Stomach (tissue), 4 donors: ENCODE measurements around the gene RPS16.

Experiments
- POLR2A ChIP-seq, 4 donors: fragments of 450-650 bp; IDR thresholded peaks; one replicate each; pipeline ENCODE4 v1.6.1; 2016; ENCODE audit warnings: antibody characterized with exemption in 4 of 4, control low read depth in 2 of 4, mild to moderate bottlenecking in 1 of 4, moderate library complexity in 1 of 4
- TF ChIP-seq, protein P1 (sequence below), 7 experiments: fragments of 450-650 bp in 4 of 7; fragments of 200-600 bp in 3 of 7; sonication (generic) in 3 of 7; IDR thresholded peaks; one replicate each; pipeline ENCODE4 v1.5.1; 2016 to 2019; ENCODE audit warnings: antibody characterized with exemption in 7 of 7, control low read depth in 2 of 7, mild to moderate bottlenecking in 1 of 7

DNA sequence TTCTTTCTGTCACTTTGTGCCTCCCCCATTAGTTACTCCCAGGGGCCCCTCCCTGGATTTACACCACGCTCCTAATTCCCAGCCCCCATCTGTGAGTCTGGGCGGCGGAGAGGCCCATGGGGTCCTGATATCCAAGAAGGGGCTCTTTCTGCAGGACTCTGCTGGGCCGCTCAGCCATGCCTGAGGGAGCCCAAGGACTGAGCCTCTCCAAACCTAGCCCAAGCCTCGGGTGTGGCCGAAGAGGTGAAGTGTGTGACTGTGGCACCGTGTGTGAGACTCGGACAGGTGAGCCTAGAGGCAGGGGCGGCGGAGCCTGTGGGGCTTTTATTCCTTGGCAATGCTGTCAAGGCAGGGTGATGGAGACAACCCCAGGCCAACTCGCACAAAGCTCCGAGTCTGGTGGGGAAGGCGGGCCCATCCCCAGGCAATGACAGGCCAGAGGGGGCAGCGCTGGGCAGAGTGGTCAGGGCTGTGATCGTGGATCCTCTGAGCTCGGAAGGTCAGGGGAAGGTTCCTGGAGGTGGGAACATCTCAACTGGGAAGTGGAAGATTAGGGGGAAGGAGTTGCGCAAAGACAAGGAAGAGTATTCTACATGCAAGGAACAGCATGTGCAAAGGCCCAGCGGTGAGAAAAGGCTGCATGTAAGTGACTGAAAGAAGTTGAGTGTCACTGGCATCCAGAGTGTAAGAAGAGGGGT lies 21.7 kb downstream of the RPS16 start:
- TF ChIP-seq, protein P1, sequence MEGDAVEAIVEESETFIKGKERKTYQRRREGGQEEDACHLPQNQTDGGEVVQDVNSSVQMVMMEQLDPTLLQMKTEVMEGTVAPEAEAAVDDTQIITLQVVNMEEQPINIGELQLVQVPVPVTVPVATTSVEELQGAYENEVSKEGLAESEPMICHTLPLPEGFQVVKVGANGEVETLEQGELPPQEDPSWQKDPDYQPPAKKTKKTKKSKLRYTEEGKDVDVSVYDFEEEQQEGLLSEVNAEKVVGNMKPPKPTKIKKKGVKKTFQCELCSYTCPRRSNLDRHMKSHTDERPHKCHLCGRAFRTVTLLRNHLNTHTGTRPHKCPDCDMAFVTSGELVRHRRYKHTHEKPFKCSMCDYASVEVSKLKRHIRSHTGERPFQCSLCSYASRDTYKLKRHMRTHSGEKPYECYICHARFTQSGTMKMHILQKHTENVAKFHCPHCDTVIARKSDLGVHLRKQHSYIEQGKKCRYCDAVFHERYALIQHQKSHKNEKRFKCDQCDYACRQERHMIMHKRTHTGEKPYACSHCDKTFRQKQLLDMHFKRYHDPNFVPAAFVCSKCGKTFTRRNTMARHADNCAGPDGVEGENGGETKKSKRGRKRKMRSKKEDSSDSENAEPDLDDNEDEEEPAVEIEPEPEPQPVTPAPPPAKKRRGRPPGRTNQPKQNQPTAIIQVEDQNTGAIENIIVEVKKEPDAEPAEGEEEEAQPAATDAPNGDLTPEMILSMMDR (IDR thresholded peaks at IDR 0.05): no peak
- no peak for TF ChIP-seq POLR2A (IDR thresholded peaks at IDR 0.05)
